ENCODE results near the gene S100A14. TPM values are rescaled to one million over a fixed set of nuclear protein-coding genes. Genes with fewer than 3 reads are reported as not detected.

Gene S100A14
- total and polyA plus RNA-seq, 9 of the 15 experiments (the other 6 are each of a cell fraction or from before 2014, with no cell fraction given): 0.10 to 0.64 (median 0.24) TPM; not detected in 3

DNA sequence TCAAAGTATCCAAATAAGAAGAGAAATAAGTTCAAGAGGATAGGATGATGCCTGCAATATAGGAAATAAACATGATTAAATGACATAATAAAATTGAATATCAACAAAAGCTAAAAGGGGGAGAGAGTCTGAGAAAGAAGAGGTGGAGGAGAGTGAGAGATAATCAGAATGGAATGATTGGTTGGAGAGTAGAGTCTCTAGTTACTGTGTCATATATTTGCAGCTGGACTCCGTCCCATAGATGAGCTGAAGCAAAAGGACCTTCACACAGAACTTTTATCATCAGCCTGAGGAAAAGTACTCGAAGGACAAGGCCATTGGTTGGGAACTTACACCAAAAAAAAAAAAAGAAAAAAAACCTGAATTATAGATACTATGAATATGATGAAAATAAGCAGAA lies 27.6 kb downstream of the S100A14 start (continued):
- TF ChIP-seq, protein P1, sequence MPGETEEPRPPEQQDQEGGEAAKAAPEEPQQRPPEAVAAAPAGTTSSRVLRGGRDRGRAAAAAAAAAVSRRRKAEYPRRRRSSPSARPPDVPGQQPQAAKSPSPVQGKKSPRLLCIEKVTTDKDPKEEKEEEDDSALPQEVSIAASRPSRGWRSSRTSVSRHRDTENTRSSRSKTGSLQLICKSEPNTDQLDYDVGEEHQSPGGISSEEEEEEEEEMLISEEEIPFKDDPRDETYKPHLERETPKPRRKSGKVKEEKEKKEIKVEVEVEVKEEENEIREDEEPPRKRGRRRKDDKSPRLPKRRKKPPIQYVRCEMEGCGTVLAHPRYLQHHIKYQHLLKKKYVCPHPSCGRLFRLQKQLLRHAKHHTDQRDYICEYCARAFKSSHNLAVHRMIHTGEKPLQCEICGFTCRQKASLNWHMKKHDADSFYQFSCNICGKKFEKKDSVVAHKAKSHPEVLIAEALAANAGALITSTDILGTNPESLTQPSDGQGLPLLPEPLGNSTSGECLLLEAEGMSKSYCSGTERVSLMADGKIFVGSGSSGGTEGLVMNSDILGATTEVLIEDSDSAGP (CRISPR knock-in tag; IDR thresholded peaks at IDR 0.05): no peak
- TF ChIP-seq, protein P2, sequence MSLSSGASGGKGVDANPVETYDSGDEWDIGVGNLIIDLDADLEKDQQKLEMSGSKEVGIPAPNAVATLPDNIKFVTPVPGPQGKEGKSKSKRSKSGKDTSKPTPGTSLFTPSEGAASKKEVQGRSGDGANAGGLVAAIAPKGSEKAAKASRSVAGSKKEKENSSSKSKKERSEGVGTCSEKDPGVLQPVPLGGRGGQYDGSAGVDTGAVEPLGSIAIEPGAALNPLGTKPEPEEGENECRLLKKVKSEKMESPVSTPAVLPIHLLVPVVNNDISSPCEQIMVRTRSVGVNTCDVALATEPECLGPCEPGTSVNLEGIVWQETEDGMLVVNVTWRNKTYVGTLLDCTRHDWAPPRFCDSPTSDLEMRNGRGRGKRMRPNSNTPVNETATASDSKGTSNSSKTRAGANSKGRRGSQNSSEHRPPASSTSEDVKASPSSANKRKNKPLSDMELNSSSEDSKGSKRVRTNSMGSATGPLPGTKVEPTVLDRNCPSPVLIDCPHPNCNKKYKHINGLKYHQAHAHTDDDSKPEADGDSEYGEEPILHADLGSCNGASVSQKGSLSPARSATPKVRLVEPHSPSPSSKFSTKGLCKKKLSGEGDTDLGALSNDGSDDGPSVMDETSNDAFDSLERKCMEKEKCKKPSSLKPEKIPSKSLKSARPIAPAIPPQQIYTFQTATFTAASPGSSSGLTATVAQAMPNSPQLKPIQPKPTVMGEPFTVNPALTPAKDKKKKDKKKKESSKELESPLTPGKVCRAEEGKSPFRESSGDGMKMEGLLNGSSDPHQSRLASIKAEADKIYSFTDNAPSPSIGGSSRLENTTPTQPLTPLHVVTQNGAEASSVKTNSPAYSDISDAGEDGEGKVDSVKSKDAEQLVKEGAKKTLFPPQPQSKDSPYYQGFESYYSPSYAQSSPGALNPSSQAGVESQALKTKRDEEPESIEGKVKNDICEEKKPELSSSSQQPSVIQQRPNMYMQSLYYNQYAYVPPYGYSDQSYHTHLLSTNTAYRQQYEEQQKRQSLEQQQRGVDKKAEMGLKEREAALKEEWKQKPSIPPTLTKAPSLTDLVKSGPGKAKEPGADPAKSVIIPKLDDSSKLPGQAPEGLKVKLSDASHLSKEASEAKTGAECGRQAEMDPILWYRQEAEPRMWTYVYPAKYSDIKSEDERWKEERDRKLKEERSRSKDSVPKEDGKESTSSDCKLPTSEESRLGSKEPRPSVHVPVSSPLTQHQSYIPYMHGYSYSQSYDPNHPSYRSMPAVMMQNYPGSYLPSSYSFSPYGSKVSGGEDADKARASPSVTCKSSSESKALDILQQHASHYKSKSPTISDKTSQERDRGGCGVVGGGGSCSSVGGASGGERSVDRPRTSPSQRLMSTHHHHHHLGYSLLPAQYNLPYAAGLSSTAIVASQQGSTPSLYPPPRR (CRISPR knock-in tag; IDR thresholded peaks at IDR 0.05; ENCODE audit: borderline replicate concordance): no peak
- TF ChIP-seq ZNF436 (CRISPR knock-in tag; IDR thresholded peaks at IDR 0.05) (no peak), PRMT5 (CRISPR knock-in tag; IDR thresholded peaks at IDR 0.05) (no peak), RFX7 (CRISPR knock-in tag; IDR thresholded peaks at IDR 0.05) (no peak)

All from K562 (cell line).